Measurements from ENCODE around the gene PLCB1.
A peak's percentile ranks its signal among the peaks of the same experiment; 100 is the strongest.
"Not testable (repeated sequence)": the region's sequence is repeated elsewhere in the genome, so short reads cannot be mapped to it uniquely, and the experiment has no call there.

The PLCB1 gene

GRCh38 chr20:8627340-8628004, 495.4 kb downstream of the PLCB1 start:
- no peak for DNase-seq (ENCODE audit: low read depth, low spot score)
- H3K27ac ChIP-seq: no peak overlapping the region

- DNase-seq (ENCODE audit: low read depth, low spot score): no peak
- H3K27ac ChIP-seq: no peak overlapping the region
Observed at GRCh38 chr20:8631271-8631670, 499.2 kb downstream of the PLCB1 start.

- H3K27ac ChIP-seq: peak overlapping the region; percentile 6
- DNase-seq (ENCODE audit: low read depth, low spot score): no peak
Observed at GRCh38 chr20:8633366-8633765, 501.3 kb downstream of the PLCB1 start.

- no peak for DNase-seq (ENCODE audit: low read depth, low spot score)
- H3K27ac ChIP-seq: no peak overlapping the region
Observed at GRCh38 chr20:8635048-8635572, 503.0 kb downstream of the PLCB1 start.

- H3K27ac ChIP-seq: no peak overlapping the region
- no peak for DNase-seq (ENCODE audit: low read depth, low spot score)
Observed at GRCh38 chr20:8635837-8636236, 503.8 kb downstream of the PLCB1 start.

- H3K27ac ChIP-seq: no peak overlapping the region
- DNase-seq (ENCODE audit: low read depth, low spot score): no peak
Observed at GRCh38 chr20:8639112-8639778, 507.2 kb downstream of the PLCB1 start.

GRCh38 chr20:8640461-8640860, 508.4 kb downstream of the PLCB1 start:
- H3K27ac ChIP-seq: no peak overlapping the region
- DNase-seq (ENCODE audit: low read depth, low spot score): no peak

GRCh38 chr20:8642247-8642646, 510.2 kb downstream of the PLCB1 start:
- no peak overlapping the region for H3K27ac ChIP-seq

GRCh38 chr20:8644468-8644867, 512.4 kb downstream of the PLCB1 start:
- not testable (repeated sequence) for DNase-seq (ENCODE audit: low read depth, low spot score); H3K27ac ChIP-seq

More at GRCh38 chr20:8642247-8642646, 510.2 kb downstream of the PLCB1 start:
- DNase-seq (ENCODE audit: low read depth, low spot score): no peak

- no peak for DNase-seq (ENCODE audit: low read depth, low spot score)
- peak overlapping the region; percentile 57 for H3K27ac ChIP-seq
Observed at GRCh38 chr20:8645326-8645725, 513.3 kb downstream of the PLCB1 start.

GRCh38 chr20:8646033-8646441, 514.0 kb downstream of the PLCB1 start:
- H3K27ac ChIP-seq: peak overlapping the region; percentile 57
- DNase-seq (ENCODE audit: low read depth, low spot score): peak; percentile 77

GRCh38 chr20:8646716-8647115, 514.6 kb downstream of the PLCB1 start:
- no peak for DNase-seq (ENCODE audit: low read depth, low spot score)
- peak overlapping the region; percentile 57 for H3K27ac ChIP-seq

GRCh38 chr20:8647961-8648441, 515.9 kb downstream of the PLCB1 start:
- DNase-seq (ENCODE audit: low read depth, low spot score): no peak
- no peak overlapping the region for H3K27ac ChIP-seq

- H3K27ac ChIP-seq: no peak overlapping the region
- no peak for DNase-seq (ENCODE audit: low read depth, low spot score)
Observed at GRCh38 chr20:8648466-8648865, 516.4 kb downstream of the PLCB1 start.

- no peak for DNase-seq (ENCODE audit: low read depth, low spot score)
- no peak overlapping the region for H3K27ac ChIP-seq
Observed at GRCh38 chr20:8652396-8652795, 520.3 kb downstream of the PLCB1 start.

GRCh38 chr20:8654486-8654885, 522.4 kb downstream of the PLCB1 start:
- no peak for DNase-seq (ENCODE audit: low read depth, low spot score)
- no peak overlapping the region for H3K27ac ChIP-seq

GRCh38 chr20:8656335-8656734, 524.3 kb downstream of the PLCB1 start:
- no peak overlapping the region for H3K27ac ChIP-seq
- DNase-seq (ENCODE audit: low read depth, low spot score): no peak

GRCh38 chr20:8657664-8658063, 525.6 kb downstream of the PLCB1 start:
- DNase-seq (ENCODE audit: low read depth, low spot score): no peak
- H3K27ac ChIP-seq: no peak overlapping the region

GRCh38 chr20:8658103-8658502, 526.0 kb downstream of the PLCB1 start:
- DNase-seq (ENCODE audit: low read depth, low spot score): no peak
- H3K27ac ChIP-seq: no peak overlapping the region

GRCh38 chr20:8661229-8661952, 529.3 kb downstream of the PLCB1 start:
- no peak for DNase-seq (ENCODE audit: low read depth, low spot score)
- no peak overlapping the region for H3K27ac ChIP-seq

- no peak for DNase-seq (ENCODE audit: low read depth, low spot score)
- no peak overlapping the region for H3K27ac ChIP-seq
Observed at GRCh38 chr20:8662433-8662954, 530.4 kb downstream of the PLCB1 start.
